22Rv1 (cell line): ENCODE measurements around the gene PPP2R5C.

Experiments used
- CTCF ChIP-seq: fragments of 450-650 bp; IDR thresholded peaks from 2 replicates; pipeline ENCODE4 v1.5.1; 2017; ENCODE audit warnings: mild to moderate bottlenecking
- ZFX ChIP-seq: fragments of 450-650 bp; IDR thresholded peaks from 2 replicates; pipeline ENCODE4 v1.6.1; 2017; ENCODE audit warnings: antibody characterized with exemption, borderline replicate concordance

DNA sequence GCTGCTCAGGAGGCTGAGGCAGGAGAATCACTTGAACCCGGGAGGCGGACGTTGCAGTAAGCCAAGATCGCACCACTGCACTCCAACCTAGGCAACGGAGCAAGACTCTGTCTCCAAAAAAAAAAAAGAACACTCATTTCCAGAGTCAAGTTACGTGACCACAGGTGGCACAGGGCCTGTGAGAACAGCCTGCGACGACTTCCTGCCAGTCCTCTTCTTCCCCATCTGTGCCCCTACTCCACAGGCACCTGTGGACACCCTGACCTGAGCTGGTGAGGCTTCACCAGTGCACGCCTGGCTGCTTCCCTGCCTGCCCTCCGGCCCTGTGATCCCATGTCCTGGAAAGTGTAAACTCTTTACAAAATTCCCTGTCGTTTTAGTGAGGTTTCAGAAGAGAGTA, 77.7 kb downstream of the PPP2R5C start:
- TF ChIP-seq CTCF (no peak), ZFX (no peak)
